ENCODE data around the gene EFHD2.
"Not testable (repeated sequence)": the region's sequence is repeated elsewhere in the genome, so short reads cannot be mapped to it uniquely, and the experiment has no call there.

The EFHD2 gene

GRCh38 chr1:15409388-15410222, at the start of gene EFHD2:
EFHD2 (plus strand) TSS chr1:15409888; CDS start chr1:15409972, 84 bp downstream.
- ATAC-seq (peak; percentile 89), DNase-seq (peak; percentile 76 to 79)
- Mint-ChIP-seq H3K4me1 (peaks cover 49% of the 10 kb centered on the region), H3K27ac (peak within 1 kb of the TSS; percentile 96 to 97), H3K4me3 (peak within 1 kb of the TSS; percentile 88 to 97), H3K27me3 (peaks cover 33% of the 10 kb centered on the region), H3K9me3 (no peaks in the 10 kb centered on the region)

DNA sequence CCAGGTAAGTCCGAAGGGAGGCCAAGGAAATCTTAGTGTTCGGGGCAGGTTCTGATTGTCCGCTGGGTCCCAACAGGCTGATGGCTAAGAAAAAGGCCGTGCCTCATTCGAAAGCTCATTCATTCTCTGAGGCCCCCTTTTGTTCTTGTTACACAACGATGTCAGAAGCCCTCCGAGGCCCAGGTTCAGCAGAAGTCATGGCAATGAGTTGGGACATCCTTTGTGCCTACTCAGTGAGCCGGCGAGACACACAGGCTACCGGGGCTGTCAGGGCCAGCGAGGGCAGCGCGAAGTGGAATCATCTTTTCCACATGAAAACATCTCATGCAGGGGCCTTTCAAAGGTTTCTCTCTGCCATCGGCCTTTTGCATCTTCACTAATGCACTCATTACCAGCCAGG, 49.0 kb upstream of the EFHD2 start:
- Mint-ChIP-seq H3K4me1 (peaks cover 6% of the 10 kb centered on the region), H3K27ac (no peak overlapping the region), H3K9me3 (no peaks in the 10 kb centered on the region), H3K27me3 (peaks cover 17% of the 10 kb centered on the region), H3K4me3 (no peak overlapping the region)
- no peak for ATAC-seq
- no peak for DNase-seq

DNA sequence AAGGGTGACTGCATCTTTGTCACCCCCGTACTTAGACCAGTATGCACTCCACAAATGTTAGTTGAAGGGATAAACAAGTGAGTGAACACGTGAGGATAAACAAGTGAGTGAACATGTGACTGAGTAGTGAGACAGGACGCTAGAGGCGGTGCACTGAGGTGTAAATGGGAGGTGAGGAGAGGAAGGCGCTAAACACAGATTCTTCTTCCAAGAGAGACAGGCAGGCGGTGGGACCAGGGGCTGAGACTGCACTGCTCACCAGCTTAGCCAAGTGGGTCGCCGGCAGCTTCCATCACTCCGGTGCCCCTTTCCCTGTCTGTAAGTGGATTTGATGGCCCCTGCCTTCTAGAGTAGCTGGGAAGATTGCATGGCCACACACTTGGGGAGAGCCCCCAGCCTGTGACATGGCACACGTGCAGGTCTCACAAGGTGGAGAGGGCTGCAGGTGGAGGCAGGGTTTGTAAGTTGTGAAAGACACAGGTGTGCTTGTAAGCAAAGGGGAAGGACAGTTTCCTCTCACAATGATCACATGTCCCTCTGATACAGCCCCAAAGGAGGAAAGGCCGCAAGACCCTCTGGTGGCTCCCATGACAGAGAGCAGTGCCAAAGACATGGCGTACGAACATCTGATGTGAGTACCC, 47.5 kb upstream of the EFHD2 start:
- Mint-ChIP-seq H3K4me3 (no peak overlapping the region), H3K27me3 (peaks cover 17% of the 10 kb centered on the region), H3K9me3 (no peaks in the 10 kb centered on the region), H3K27ac (no peak overlapping the region), H3K4me1 (no peaks in the 10 kb centered on the region)
- DNase-seq, result no peak
- no peak for ATAC-seq

DNA sequence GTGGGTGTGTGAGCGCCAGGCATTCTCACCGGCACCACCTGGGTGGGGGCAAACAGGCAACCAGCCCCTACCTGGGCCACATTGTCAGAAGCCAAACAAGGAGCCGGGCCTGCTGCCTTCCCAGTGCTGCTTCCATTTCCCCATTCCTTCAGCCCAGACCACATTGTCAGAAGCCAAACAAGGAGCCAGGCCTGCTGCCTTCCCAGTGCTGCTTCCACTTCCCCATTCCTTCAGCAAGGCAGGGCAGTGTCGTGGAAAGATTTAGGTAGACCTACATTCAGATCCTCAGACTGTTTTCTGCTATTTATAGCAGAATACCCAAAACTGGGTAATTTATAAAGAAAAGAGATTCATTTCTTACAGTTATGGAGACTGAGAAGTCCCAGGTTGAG, 47.0 kb upstream of the EFHD2 start:
- Mint-ChIP-seq H3K9me3 (no peaks in the 10 kb centered on the region), H3K27me3 (peaks cover 17% of the 10 kb centered on the region), H3K4me1 (no peaks in the 10 kb centered on the region), H3K4me3 (no peak overlapping the region), H3K27ac (no peak overlapping the region)
- ATAC-seq, result no peak
- DNase-seq, result no peak

DNA sequence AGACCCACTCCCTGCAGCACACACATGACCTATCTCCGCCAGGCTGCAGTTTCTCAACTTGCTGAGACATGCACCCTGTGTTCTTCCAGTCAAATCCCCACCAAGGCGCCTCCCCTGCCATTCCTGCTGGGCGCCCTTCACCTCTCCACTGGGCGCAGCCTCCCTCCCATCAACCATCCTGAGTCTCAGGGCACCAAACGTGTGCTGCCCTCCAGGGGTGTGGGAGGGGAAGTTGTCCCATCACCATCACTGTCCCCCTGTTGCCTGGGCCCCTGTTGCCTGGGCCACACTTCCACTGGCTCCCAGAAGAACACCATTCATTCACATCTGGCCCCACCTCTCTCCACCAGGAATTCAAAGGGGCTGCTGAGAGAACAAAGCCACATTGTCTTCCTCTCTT, 44.9 kb upstream of the EFHD2 start:
- Mint-ChIP-seq H3K9me3 (no peaks in the 10 kb centered on the region), H3K27me3 (peaks cover 7% of the 10 kb centered on the region), H3K4me1 (no peaks in the 10 kb centered on the region), H3K4me3 (no peak overlapping the region), H3K27ac (peak overlapping the region in 1 of 2 donors; percentile 54)
- ATAC-seq (no peak), DNase-seq (no peak)

DNA sequence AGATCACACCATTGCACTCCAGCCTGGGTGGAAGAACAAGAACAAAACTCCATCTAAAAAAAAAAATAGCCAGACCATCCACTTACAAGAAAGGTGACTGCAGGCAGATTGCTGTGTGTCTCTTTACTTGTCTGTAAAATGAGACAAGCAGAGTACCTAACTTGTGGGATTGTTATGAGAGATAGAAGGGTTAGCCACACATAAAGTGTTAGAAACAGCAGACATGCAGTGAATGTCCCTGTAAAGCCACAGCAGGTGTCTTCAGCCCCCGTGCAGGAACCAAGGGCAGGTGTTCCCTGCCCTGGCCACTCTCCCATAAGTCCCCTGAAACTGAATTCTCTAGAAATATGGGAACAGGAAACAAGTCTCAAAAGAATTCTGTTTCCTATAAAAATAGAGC, 40.8 kb upstream of the EFHD2 start:
- Mint-ChIP-seq H3K27me3 (peaks cover 7% of the 10 kb centered on the region), H3K9me3 (no peaks in the 10 kb centered on the region), H3K4me3 (no peak overlapping the region), H3K4me1 (no peaks in the 10 kb centered on the region), H3K27ac (no peak overlapping the region)
- DNase-seq (no peak), ATAC-seq (no peak)

DNA sequence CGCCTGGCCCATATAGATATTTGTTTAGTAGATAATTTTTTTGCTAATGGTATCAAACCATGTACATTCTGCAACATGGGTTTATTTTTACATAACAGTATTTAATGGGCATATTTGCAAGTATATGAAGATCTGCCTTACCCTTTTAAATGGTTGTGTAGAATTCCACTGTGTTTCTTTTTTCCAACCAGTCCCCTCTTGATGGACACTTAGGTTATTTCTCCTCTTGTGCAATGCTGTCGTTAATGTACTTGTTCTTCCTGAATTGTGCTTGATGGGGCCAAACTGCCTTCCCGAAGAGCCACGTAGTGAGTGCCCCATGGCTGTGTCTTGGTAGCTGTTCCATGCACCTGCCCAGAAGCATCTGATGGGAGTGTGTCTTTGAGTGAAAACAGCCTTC, 39.4 kb upstream of the EFHD2 start:
- Mint-ChIP-seq H3K27ac (no peak overlapping the region), H3K4me3 (no peak overlapping the region)

DNA sequence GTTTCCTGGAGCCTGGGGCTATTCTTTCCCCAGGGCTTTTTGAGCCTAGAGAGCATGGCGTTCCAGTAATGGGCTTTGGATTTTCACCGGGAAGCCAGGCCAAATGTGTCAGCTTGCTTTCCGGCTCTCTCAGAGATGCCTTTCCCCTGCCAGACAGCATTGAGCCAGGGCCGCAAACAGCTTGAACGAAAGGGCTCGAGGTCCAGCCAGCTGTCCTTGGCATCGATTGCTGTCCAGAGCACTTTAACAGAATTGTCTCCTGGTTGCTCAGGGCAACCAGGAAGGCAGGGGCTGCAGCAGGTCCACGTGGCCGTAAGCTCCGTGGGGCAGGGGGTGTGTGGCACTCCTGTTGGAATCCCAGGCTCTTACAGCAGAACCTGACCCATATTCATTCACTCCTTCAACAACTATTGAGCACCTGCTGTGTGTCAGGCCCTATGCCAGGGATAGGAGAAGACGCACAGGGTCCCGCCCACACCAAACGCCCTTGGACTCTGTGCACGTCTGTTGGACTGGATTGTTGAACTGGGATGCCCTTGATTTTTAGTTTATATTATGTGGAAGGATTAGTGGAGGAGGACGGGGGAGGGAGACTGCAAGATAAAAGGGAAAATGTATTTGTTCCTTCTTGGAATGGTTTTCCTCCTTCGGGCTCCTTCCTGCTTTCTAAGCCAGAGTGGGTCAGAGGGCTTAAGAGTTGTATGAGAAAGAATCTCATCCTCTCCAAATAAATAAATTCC, 38.7 kb upstream of the EFHD2 start:
- Mint-ChIP-seq H3K4me3 (no peak overlapping the region), H3K9me3 (no peaks in the 10 kb centered on the region), H3K27ac (no peak overlapping the region), H3K27me3 (no peaks in the 10 kb centered on the region), H3K4me1 (no peaks in the 10 kb centered on the region)
- DNase-seq, result no peak
- no peak for ATAC-seq

More for the DNA sequence above, 39.4 kb upstream of the EFHD2 start:
- Mint-ChIP-seq H3K4me1 (no peaks in the 10 kb centered on the region), H3K27me3 (no peaks in the 10 kb centered on the region), H3K9me3 (no peaks in the 10 kb centered on the region)
- ATAC-seq (no peak), DNase-seq (no peak)

- DNase-seq (no peak), ATAC-seq (no peak)
- Mint-ChIP-seq H3K27me3 (no peaks in the 10 kb centered on the region), H3K9me3 (no peaks in the 10 kb centered on the region), H3K4me3 (no peak overlapping the region), H3K27ac (no peak overlapping the region), H3K4me1 (no peaks in the 10 kb centered on the region)
Observed at GRCh38 chr1:15371610-15372545, 37.8 kb upstream of the EFHD2 start.

DNA sequence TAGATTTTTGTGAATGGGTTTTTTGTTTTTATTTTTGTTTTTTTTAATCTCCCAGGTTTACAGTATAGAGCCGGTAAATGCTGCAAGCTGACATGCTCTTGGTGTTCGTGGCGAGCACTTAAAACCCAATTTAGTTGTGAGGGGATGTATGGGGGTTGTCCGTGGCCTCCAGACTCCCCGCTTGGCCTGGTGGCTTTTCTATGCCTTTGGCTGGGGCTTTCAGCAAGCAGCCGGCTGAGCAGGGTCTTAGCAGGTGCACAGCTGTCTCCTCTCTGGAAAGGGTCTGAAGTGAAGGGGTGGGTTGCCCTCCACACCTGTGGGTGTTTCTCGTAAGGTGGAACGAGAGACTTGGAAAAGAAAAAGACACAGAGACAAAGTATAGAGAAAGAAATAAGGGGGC, 31.0 kb upstream of the EFHD2 start:
- H3K27me3 Mint-ChIP-seq, result peaks cover 38% of the 10 kb centered on the region
- DNase-seq, result no peak
- no peak for ATAC-seq
- no peak overlapping the region for H3K27ac Mint-ChIP-seq
- H3K4me1 Mint-ChIP-seq, result no peaks in the 10 kb centered on the region
- no peak overlapping the region for H3K4me3 Mint-ChIP-seq
- no peaks in the 10 kb centered on the region for H3K9me3 Mint-ChIP-seq

- ATAC-seq, H3K9me3 Mint-ChIP-seq, H3K4me3 Mint-ChIP-seq, DNase-seq, H3K4me1 Mint-ChIP-seq, H3K27ac Mint-ChIP-seq: not testable (repeated sequence)
- peaks cover 42% of the 10 kb centered on the region for H3K27me3 Mint-ChIP-seq
Observed at GRCh38 chr1:15379151-15379550, 30.5 kb upstream of the EFHD2 start.

DNA sequence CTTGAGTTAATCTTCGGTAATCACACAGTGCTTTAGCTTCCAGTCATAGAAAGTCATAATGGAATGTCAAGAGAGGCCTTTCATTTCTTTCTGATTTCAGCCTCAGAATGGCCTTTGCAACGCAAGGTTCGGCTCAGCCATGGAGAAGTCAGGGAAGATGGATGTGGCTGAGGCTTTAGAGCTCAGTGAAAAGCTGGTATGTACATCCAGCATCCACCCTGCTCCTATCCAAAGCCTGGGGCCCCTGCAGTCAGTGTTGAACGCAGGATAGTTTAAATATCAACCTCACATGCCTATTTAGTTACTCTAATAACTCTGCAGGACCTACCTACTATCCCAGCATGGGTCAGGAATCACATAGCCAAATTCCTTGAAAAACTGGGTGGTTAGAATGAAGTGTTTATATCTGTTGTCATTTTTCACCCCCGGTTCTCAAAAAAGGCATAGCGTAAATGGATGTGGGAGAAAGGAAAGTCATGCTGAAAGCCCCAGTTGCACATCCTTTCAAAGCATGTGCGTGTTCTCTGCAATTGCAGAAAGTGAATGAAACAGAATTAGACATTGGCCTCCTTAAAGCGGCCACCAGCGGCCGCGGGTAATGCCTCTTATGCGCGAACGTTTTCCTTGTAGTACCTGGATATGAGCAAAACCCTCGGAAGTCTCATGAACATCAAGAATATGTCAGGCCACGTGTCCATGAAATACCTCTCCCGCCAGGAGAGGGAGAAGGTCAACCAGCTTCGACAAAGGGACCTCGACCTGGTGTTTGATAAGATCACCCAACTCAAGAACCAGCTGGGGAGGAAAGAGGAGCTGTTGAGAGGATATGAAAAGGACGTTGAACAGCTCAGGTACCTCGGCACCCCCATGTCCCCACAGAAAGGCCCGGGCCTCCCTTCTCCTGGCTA, 28.8 kb upstream of the EFHD2 start:
- Mint-ChIP-seq H3K4me3 (no peak overlapping the region), H3K27me3 (peaks cover 59% of the 10 kb centered on the region), H3K27ac (no peak overlapping the region), H3K9me3 (no peaks in the 10 kb centered on the region), H3K4me1 (peaks cover 18% of the 10 kb centered on the region)
- ATAC-seq (no peak), DNase-seq (no peak)

GRCh38 chr1:15381805-15382204, 27.9 kb upstream of the EFHD2 start:
- Mint-ChIP-seq H3K4me1 (peaks cover 28% of the 10 kb centered on the region), H3K4me3 (no peak overlapping the region), H3K27ac (no peak overlapping the region), H3K27me3 (peaks cover 69% of the 10 kb centered on the region), H3K9me3 (no peaks in the 10 kb centered on the region)
- ATAC-seq (no peak), DNase-seq (no peak)
